Hematopoietic multipotent progenitor cell treated with erythropoietin and hydrocortisone succinate and interleukin-3 and kit ligand, for 8 days (in vitro differentiated cells): ENCODE results near the gene PRR29.

Experiments
- DNase-seq: peaks from one replicate; pipeline ENCODE4 v3.0.0-alpha.2; 2015

The PRR29 gene

GRCh38 chr17:63998721-63999679, 849 bp downstream of the PRR29 start:
- DNase-seq: no peak

GRCh38 chr17:63999680-64000531, 1.8 kb downstream of the PRR29 start:
- DNase-seq: no peak

- no peak for DNase-seq
Observed at GRCh38 chr17:64001091-64001579, 3.0 kb downstream of the PRR29 start.

- no peak for DNase-seq
Observed at GRCh38 chr17:64001763-64002529, 3.8 kb downstream of the PRR29 start.

GRCh38 chr17:64002658-64003525, 4.7 kb downstream of the PRR29 start:
- DNase-seq: no peak

- no peak for DNase-seq
Observed at GRCh38 chr17:64003526-64004121, 5.5 kb downstream of the PRR29 start.

GRCh38 chr17:64004218-64004770, 6.1 kb downstream of the PRR29 start:
- no peak for DNase-seq

GRCh38 chr17:64004903-64005733, 7.0 kb downstream of the PRR29 start:
- no peak for DNase-seq

GRCh38 chr17:64005734-64006167, 7.6 kb downstream of the PRR29 start:
- DNase-seq: peak; percentile 93

GRCh38 chr17:64006361-64007088, 8.4 kb downstream of the PRR29 start:
- DNase-seq: peak; percentile 98

- DNase-seq: peak; percentile 43
Observed at GRCh38 chr17:64007089-64007837, 9.1 kb downstream of the PRR29 start.

GRCh38 chr17:64007838-64008282, 9.7 kb downstream of the PRR29 start:
- no peak for DNase-seq

GRCh38 chr17:64008346-64008745, 10.2 kb downstream of the PRR29 start:
- DNase-seq: no peak

- no peak for DNase-seq
Observed at GRCh38 chr17:64008830-64009229, 10.7 kb downstream of the PRR29 start.

GRCh38 chr17:64009571-64010402, 11.6 kb downstream of the PRR29 start:
- no peak for DNase-seq

GRCh38 chr17:64015447-64015846, 17.3 kb downstream of the PRR29 start:
- DNase-seq: no peak

- peak; percentile 58 for DNase-seq
Observed at GRCh38 chr17:64016231-64016784, 18.2 kb downstream of the PRR29 start.
